K562 (cell line): ENCODE measurements around the gene CHTF8. TPM values are rescaled to one million over a fixed set of nuclear protein-coding genes. Genes with fewer than 3 reads are reported as not detected.

Experiments used
- BACH1 ChIP-seq: fragments of 200-800 bp; sonication (Bioruptor generic); IDR thresholded peaks from 2 replicates; pipeline ENCODE4 v1.6.1; 2016; ENCODE audit warnings: missing genetic modification characterization, missing compliant biosample characterization
- CBX2 ChIP-seq: fragments of 200-600 bp; sonication (generic); IDR thresholded peaks from one replicate; pipeline ENCODE4 v1.6.1; 2012; ENCODE audit warnings: mild to moderate bottlenecking, low read length, inconsistent platforms; ENCODE audit not compliant: insufficient read depth, poor library complexity, severe bottlenecking
- CBX8 ChIP-seq: fragments of 200-600 bp; sonication (generic); IDR thresholded peaks from 2 replicates; pipeline ENCODE4 v1.6.1; 2012; ENCODE audit warnings: borderline replicate concordance, mixed run types, low read depth, mild to moderate bottlenecking, moderate library complexity, mixed read lengths, low read length, control low read depth, inconsistent platforms; ENCODE audit not compliant: poor library complexity, severe bottlenecking; ENCODE audit errors: extremely low read depth
- ELF1 ChIP-seq: fragments of 200-800 bp; sonication (Bioruptor generic); IDR thresholded peaks from 2 replicates; pipeline ENCODE4 v1.6.1; 2016; ENCODE audit warnings: missing genetic modification characterization, missing compliant biosample characterization
- FIP1L1 ChIP-seq: fragments of 200-400 bp; formaldehyde crosslinking; IDR thresholded peaks from 2 replicates; pipeline ENCODE4 v1.6.1; 2018; ENCODE audit warnings: mild to moderate bottlenecking, low read depth, low read length; ENCODE audit not compliant: poor library complexity, severe bottlenecking
- FOXJ3 ChIP-seq: sonication (generic); formaldehyde crosslinking; IDR thresholded peaks from 2 replicates; pipeline ENCODE4 v1.4.0; 2020; ENCODE audit warnings: mild to moderate bottlenecking, missing genetic modification reagents
- FOXK2 ChIP-seq, 2 experiments: fragments of 450-650 bp; IDR thresholded peaks in 1 of 2; conservative IDR thresholded peaks in 1 of 2; 2 replicates each; pipeline ENCODE4 v1.6.1; 2016; ENCODE audit warnings: low read depth in 2 of 2, mild to moderate bottlenecking in 1 of 2
- GTF2F1 ChIP-seq: IDR thresholded peaks from 2 replicates; pipeline ENCODE4 v1.6.1; 2011; ENCODE audit warnings: low read depth, low read length, improper control_type of control experiment
- JUND ChIP-seq, 2 experiments: IDR thresholded peaks; 2 replicates in 1 of 2; 3 replicates in 1 of 2; pipeline ENCODE4 v1.6.1; 2011; ENCODE audit warnings: borderline replicate concordance in 2 of 2, low read depth in 2 of 2, low read length in 2 of 2, improper control_type of control experiment in 1 of 2, missing biosample characterization in 1 of 2, missing genetic modification characterization in 1 of 2, missing genetic modification reagents in 1 of 2
- POLR2AphosphoS2 ChIP-seq: IDR thresholded peaks from 2 replicates; pipeline ENCODE4 v1.6.1; 2012; ENCODE audit warnings: low read length, improper control_type of control experiment
- SIN3A ChIP-seq, 2 experiments: fragments of 150-350 bp in 1 of 2; IDR thresholded peaks; 2 replicates each; pipeline ENCODE4 v1.6.1; 2011 to 2016; ENCODE audit warnings: borderline replicate concordance in 2 of 2, low read depth in 2 of 2, low read length in 2 of 2, mild to moderate bottlenecking in 2 of 2, moderate library complexity in 2 of 2; ENCODE audit not compliant: control insufficient read depth in 1 of 2
- TCF7 ChIP-seq: sonication (generic); IDR thresholded peaks from 2 replicates; pipeline ENCODE4 v1.6.1; 2016; ENCODE audit warnings: antibody characterized with exemption, borderline replicate concordance
- TCFL5 ChIP-seq: fragments of 250-450 bp; sonication (Bioruptor Pico); conservative IDR thresholded peaks from 2 replicates; pipeline ENCODE4 v1.6.1; 2021; ENCODE audit warnings: mild to moderate bottlenecking, moderate library complexity, matching md5 sums
- ZNF584 ChIP-seq: fragments of 200-800 bp; sonication (Bioruptor generic); IDR thresholded peaks from 2 replicates; pipeline ENCODE4 v1.6.1; 2016; ENCODE audit warnings: low read depth, mild to moderate bottlenecking, missing genetic modification characterization, missing compliant biosample characterization
- polyA plus RNA-seq, 8 experiments: library from polyadenylated mRNA; depleted of rRNA in 4 of 8; stranded (reverse) in 5 of 8; unstranded in 3 of 8; fragments of >200 nt; fragmentation: Nextera tagmentation in 2 of 8; fragmentation: Illumina TruSeq in 1 of 8; extraction: Ambion mirVana in 2 of 8; extraction: Trizol in 1 of 8; gene quantifications; 2 replicates each; pipeline versions ENCODE4 v1.2.1 to v1.2.3, GENCODE V29; 2011 to 2014; ENCODE audit warnings: inconsistent platforms in 1 of 8, missing spikeins in 1 of 8
- total RNA-seq, 7 experiments: library from RNA; depleted of rRNA in 6 of 7; stranded (reverse); fragments of >200 nt in 6 of 7; fragmentation: Illumina TruSeq in 2 of 7; extraction: Trizol in 2 of 7; gene quantifications; 2 replicates each; pipeline versions ENCODE4 v1.2.1 to v1.2.3, GENCODE V29; 2011 to 2021; ENCODE audit warnings: low replicate concordance in 1 of 7
- TF ChIP-seq, protein P1 (sequence below): fragments of 250-450 bp; sonication (Bioruptor Pico); IDR thresholded peaks from 2 replicates; pipeline ENCODE4 v1.4.0; 2020; ENCODE audit warnings: mild to moderate bottlenecking, moderate library complexity, borderline replicate concordance
- TF ChIP-seq, protein P2 (sequence below): fragments of 200-400 bp; formaldehyde crosslinking; IDR thresholded peaks from 2 replicates; pipeline ENCODE4 v1.6.1; 2017; ENCODE audit warnings: mild to moderate bottlenecking, low read depth, low read length, moderate library complexity
- TF ChIP-seq, protein P3 (sequence below): fragments of 450-650 bp; IDR thresholded peaks from 2 replicates; pipeline ENCODE4 v1.6.1; 2016; ENCODE audit warnings: antibody characterized with exemption

CHTF8 gene
- total and polyA plus RNA-seq, 9 of the 15 experiments (the other 6 are each of a cell fraction or from before 2014, with no cell fraction given), result 20.2 to 199 (median 108) TPM

DNA sequence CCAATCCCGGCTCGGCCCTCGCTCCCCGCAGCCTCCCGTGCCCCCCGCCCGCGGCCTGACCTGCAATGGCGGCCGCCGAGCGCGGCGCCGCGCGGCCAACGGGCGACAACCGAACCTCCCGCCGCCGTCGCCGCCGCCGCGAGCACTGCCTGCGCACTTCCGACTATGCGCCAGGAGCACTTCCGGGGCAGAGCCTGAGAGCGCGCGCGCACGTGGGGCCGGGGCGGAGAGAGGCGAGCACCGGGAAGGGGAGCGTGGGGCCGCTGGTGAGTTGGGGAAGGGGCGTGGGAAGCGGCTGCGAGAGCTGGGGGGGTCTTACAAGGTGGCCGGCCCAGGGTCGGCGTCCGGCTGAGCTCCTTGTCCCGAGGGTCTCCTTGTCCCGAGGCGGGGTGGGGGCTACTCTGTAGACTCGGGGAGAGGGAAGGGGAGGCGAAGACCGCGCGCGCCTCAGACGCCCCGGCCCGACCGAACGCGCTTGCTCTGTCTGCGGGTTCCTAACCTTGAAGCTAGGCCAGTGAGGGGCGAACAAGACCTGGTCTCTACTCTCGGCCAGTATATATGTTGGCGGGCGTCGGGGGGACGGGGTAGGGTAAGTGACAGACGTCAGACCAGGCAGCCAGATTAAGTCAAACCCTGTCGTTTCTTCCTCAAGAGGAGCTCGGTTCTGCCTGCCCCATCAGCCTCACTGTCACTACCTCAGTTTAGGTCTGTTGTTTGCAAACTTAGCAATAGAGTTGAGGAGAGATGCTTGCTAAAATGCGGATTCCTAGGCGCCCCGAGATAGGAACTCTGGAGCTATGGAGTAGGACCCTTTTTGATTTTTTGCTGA, at the start of gene CHTF8, which contains the start of gene UTP4 (continued):
- TF ChIP-seq GTF2F1, result peak; percentile 11; the same call in 1 of the 2 replicates
- peak; percentile 24 for TF ChIP-seq FIP1L1
- TF ChIP-seq POLR2AphosphoS2, result no peak
- no peak for TF ChIP-seq TCF7
- TF ChIP-seq ELF1 (tag), result peak; percentile 91
- TF ChIP-seq TCFL5 (CRISPR knock-in tag), result no peak
- TF ChIP-seq ZNF584, result no peak
- TF ChIP-seq CBX8, result no peak
- TF ChIP-seq, protein P1, sequence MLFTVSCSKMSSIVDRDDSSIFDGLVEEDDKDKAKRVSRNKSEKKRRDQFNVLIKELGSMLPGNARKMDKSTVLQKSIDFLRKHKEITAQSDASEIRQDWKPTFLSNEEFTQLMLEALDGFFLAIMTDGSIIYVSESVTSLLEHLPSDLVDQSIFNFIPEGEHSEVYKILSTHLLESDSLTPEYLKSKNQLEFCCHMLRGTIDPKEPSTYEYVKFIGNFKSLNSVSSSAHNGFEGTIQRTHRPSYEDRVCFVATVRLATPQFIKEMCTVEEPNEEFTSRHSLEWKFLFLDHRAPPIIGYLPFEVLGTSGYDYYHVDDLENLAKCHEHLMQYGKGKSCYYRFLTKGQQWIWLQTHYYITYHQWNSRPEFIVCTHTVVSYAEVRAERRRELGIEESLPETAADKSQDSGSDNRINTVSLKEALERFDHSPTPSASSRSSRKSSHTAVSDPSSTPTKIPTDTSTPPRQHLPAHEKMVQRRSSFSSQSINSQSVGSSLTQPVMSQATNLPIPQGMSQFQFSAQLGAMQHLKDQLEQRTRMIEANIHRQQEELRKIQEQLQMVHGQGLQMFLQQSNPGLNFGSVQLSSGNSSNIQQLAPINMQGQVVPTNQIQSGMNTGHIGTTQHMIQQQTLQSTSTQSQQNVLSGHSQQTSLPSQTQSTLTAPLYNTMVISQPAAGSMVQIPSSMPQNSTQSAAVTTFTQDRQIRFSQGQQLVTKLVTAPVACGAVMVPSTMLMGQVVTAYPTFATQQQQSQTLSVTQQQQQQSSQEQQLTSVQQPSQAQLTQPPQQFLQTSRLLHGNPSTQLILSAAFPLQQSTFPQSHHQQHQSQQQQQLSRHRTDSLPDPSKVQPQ (CRISPR knock-in tag), result no peak
- no peak for TF ChIP-seq BACH1 (tag)
- TF ChIP-seq CBX2, result no peak
- 0 out of 4 replicates have a peak, but pooled peaks of 1 of the 2 experiments have one; percentile 14 for TF ChIP-seq FOXK2 (conservative IDR thresholded peaks at IDR 0.05 in 1 of 2, IDR thresholded peaks at IDR 0.05 in 1 of 2; ENCODE audit: low read depth in 2 of 2)
- TF ChIP-seq FOXJ3 (CRISPR knock-in tag), result no peak
- peak; percentile 92 to 97; a peak in 3 of 4 replicates for TF ChIP-seq SIN3A (IDR thresholded peaks at IDR 0.05; ENCODE audit: borderline replicate concordance in 2 of 2, control insufficient read depth in 1 of 2, low read depth in 2 of 2, low read length in 2 of 2)
- TF ChIP-seq, protein P2, sequence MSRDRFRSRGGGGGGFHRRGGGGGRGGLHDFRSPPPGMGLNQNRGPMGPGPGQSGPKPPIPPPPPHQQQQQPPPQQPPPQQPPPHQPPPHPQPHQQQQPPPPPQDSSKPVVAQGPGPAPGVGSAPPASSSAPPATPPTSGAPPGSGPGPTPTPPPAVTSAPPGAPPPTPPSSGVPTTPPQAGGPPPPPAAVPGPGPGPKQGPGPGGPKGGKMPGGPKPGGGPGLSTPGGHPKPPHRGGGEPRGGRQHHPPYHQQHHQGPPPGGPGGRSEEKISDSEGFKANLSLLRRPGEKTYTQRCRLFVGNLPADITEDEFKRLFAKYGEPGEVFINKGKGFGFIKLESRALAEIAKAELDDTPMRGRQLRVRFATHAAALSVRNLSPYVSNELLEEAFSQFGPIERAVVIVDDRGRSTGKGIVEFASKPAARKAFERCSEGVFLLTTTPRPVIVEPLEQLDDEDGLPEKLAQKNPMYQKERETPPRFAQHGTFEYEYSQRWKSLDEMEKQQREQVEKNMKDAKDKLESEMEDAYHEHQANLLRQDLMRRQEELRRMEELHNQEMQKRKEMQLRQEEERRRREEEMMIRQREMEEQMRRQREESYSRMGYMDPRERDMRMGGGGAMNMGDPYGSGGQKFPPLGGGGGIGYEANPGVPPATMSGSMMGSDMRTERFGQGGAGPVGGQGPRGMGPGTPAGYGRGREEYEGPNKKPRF, result no peak
- TF ChIP-seq, protein P3, sequence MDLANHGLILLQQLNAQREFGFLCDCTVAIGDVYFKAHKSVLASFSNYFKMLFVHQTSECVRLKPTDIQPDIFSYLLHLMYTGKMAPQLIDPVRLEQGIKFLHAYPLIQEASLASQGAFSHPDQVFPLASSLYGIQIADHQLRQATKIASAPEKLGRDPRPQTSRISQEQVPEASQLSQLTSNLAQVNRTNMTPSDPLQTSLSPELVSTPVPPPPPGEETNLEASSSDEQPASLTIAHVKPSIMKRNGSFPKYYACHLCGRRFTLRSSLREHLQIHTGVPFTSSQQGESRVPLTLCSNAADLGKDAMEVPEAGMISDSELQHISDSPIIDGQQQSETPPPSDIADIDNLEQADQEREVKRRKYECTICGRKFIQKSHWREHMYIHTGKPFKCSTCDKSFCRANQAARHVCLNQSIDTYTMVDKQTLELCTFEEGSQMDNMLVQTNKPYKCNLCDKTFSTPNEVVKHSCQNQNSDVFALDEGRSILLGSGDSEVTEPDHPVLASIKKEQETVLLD, result peak; percentile 42; the same call in 1 of the 2 replicates
- 0 out of 2 replicates have a peak, but pooled peaks have one; percentile 11 for TF ChIP-seq JUND (IDR thresholded peaks at IDR 0.05; ENCODE audit: borderline replicate concordance, low read depth, low read length)
- no peak for TF ChIP-seq JUND (tag; IDR thresholded peaks at IDR 0.05; ENCODE audit: borderline replicate concordance, low read depth, low read length)
